Vagina (tissue), 2 donors: ENCODE results near the gene ARL5B.

Experiments
- CTCF ChIP-seq, 3 experiments: fragments of 450-650 bp in 2 of 3; fragments of 200-600 bp in 1 of 3; sonication (generic) in 1 of 3; IDR thresholded peaks; one replicate each; pipeline ENCODE4 v1.5.1; 2017 to 2019; ENCODE audit warnings: antibody characterized with exemption in 3 of 3, mild to moderate bottlenecking in 2 of 3, moderate library complexity in 2 of 3
- POLR2A ChIP-seq, 2 donors: fragments of 450-650 bp; IDR thresholded peaks; one replicate each; pipeline ENCODE4 v1.6.1; 2017; ENCODE audit warnings: antibody characterized with exemption in 2 of 2, mild to moderate bottlenecking in 2 of 2, moderate library complexity in 2 of 2
- POLR2AphosphoS5 ChIP-seq, 2 donors: sonication (generic); formaldehyde crosslinking; IDR thresholded peaks; one replicate each; pipeline ENCODE4 v1.9.0; 2017; ENCODE audit warnings: antibody characterized with exemption in 2 of 2, mild to moderate bottlenecking in 2 of 2, low read depth in 1 of 2; ENCODE audit not compliant: insufficient read depth in 1 of 2

- TF ChIP-seq CTCF (IDR thresholded peaks at IDR 0.05): no peak
- no peak for TF ChIP-seq POLR2AphosphoS5 (IDR thresholded peaks at IDR 0.05; ENCODE audit: insufficient read depth in 1 of 2, low read depth in 1 of 2)
- TF ChIP-seq POLR2A (IDR thresholded peaks at IDR 0.05): no peak
These were observed 42.9 kb upstream of the ARL5B start for GRCh38 chr10:18616337-18616736.
